Measurements from ENCODE around the gene CCDC92B. TPM values are rescaled to one million over a fixed set of nuclear protein-coding genes. Genes with fewer than 3 reads are reported as not detected.

The CCDC92B gene
- total and polyA plus RNA-seq, 2 of the 4 experiments (the other 2 are of a cell fraction), result not detected

- peak overlapping the region; percentile 29; the same call in 1 of the 2 replicates for H3K4ac ChIP-seq (ENCODE audit: low read depth, low read length)
- H3K27ac ChIP-seq (ENCODE audit: insufficient read depth, low read length), result no peak overlapping the region; the same call in 1 of the 2 replicates
- H3K79me1 ChIP-seq (ENCODE audit: low read depth in 1 of 2, low read length in 2 of 2), result peaks cover 3 to 66% of the 10 kb centered on the region in 2 experiments
- dilution Hi-C loops (cut with HindIII; ENCODE audit: low sequenced_read_pairs, unreplicated experiment), result no loop called here
- no peak overlapping the region for H2BK5ac ChIP-seq (ENCODE audit: low read depth, low read length, poor library complexity, severe bottlenecking)
- H4K8ac ChIP-seq (ENCODE audit: low read depth in 2 of 2, low read length in 2 of 2), result no peak overlapping the region
- no peak overlapping the region for H2BK20ac ChIP-seq (ENCODE audit: low read depth, low read length)
- ChIA-PET POLR2A (ENCODE audit: unreplicated experiment) (interaction anchor here (0.5 kb wide), 1 partner anchor 14 kb away, joined by 8 read pairs; no protein-coding TSS in a partner anchor), CTCF (interaction anchor here (0.8 kb wide), 1 partner anchor 14 kb away, joined by 3 read pairs; no protein-coding TSS in a partner anchor)
- no peaks in the 10 kb centered on the region for H3K9me3 ChIP-seq (ENCODE audit: control insufficient read depth, insufficient read depth, low read length)
- no peaks in the 10 kb centered on the region for H3K27me3 ChIP-seq (ENCODE audit: control insufficient read depth, insufficient read depth, low read length)
- DNase-seq, result no peak
- H3K9me1 ChIP-seq (ENCODE audit: insufficient read depth, low read length), result peaks cover 22% of the 10 kb centered on the region
- no peak overlapping the region for H4K5ac ChIP-seq (ENCODE audit: low read depth, low read length)
- H3K56ac ChIP-seq (ENCODE audit: extremely low read depth, insufficient read depth, low read length), result no peak overlapping the region
- H3K4me1 ChIP-seq (ENCODE audit: control insufficient read depth, insufficient read depth, low read length), result peaks cover 24% of the 10 kb centered on the region
- peak overlapping the region; percentile 83 for H3K23ac ChIP-seq (ENCODE audit: low read depth, low read length)
- H2AK9ac ChIP-seq (replicated peaks; ENCODE audit: low read depth, low read length, poor library complexity), result peak overlapping the region; percentile 96
- no peak overlapping the region for H3K18ac ChIP-seq (ENCODE audit: low read depth, low read length)
- H4K20me1 ChIP-seq (ENCODE audit: insufficient read depth, low read length), result peaks cover 57% of the 10 kb centered on the region
- H3K4me2 ChIP-seq (ENCODE audit: low read depth, low read length), result peak overlapping the region; percentile 84
- H3K9ac ChIP-seq (ENCODE audit: low read depth, low read length), result peak overlapping the region; percentile 25
- H2BK15ac ChIP-seq (ENCODE audit: low read depth, low read length), result no peak overlapping the region
- peak overlapping the region; percentile 66 for H3K4me3 ChIP-seq (ENCODE audit: insufficient read depth, low read depth, low read length)
- peak overlapping the region; percentile 9; the same call in 1 of the 2 replicates for H3K14ac ChIP-seq (replicated peaks; ENCODE audit: low read depth, low read length)
- peak overlapping the region; percentile 80 for H2AK5ac ChIP-seq (ENCODE audit: low read depth, low read length)
- BruUV-seq (replicated peaks), result no TSS peak
- no peak overlapping the region for H4K91ac ChIP-seq (ENCODE audit: insufficient read depth, low read depth, low read length)
- no peak for ATAC-seq (ENCODE audit: low read depth)
- no peak overlapping the region for H2BK120ac ChIP-seq (ENCODE audit: low read depth, low read length)
- intact Hi-C loops (cut with micrococcal nuclease), result no loop called here
- peak overlapping the region; percentile 80 for H2AFZ ChIP-seq (replicated peaks; ENCODE audit: low read length, poor library complexity)
- 57% methylated on average over 6 of the region's 16 CpGs; no CpG with 5 or more reads in 1 of the 2 experiments for WGBS, 2 experiments (ENCODE audit: extremely low coverage in 2 of 2, insufficient read length in 1 of 2)
- H3K36me3 ChIP-seq (ENCODE audit: control insufficient read depth, insufficient read depth, low read length), result no peaks in the 10 kb centered on the region
- in situ Hi-C loops (cut with MboI; ENCODE audit: low sequenced_read_pairs), result no loop called here
- TF ChIP-seq FOS (IDR thresholded peaks at IDR 0.05; ENCODE audit: low read depth, low read length) (no peak), CHD1 (IDR thresholded peaks at IDR 0.05; ENCODE audit: low read depth, low read length) (no peak), MXI1 (IDR thresholded peaks at IDR 0.05; ENCODE audit: borderline replicate concordance, low read depth, low read length) (no peak), NFE2L2 (IDR thresholded peaks at IDR 0.05; ENCODE audit: low read depth, low read length) (no peak), CTCF (conservative IDR thresholded peaks at IDR 0.05; ENCODE audit: low read depth, low read length) (no peak), BHLHE40 (IDR thresholded peaks at IDR 0.05; ENCODE audit: low read depth, low read length) (no peak), RFX5 (IDR thresholded peaks at IDR 0.05; ENCODE audit: low read depth, low read length) (no peak), RCOR1 (IDR thresholded peaks at IDR 0.05; ENCODE audit: insufficient replicate concordance, low read length) (no peak), MAFK (IDR thresholded peaks at IDR 0.05; ENCODE audit: low read depth, low read length) (no peak), POLR2A (IDR thresholded peaks at IDR 0.05; ENCODE audit: low read depth, low read length) (no peak), RAD21 (IDR thresholded peaks at IDR 0.05; ENCODE audit: low read length) (no peak), SMC3 (IDR thresholded peaks at IDR 0.05; ENCODE audit: low read depth, low read length) (no peak), CEBPB (IDR thresholded peaks at IDR 0.05; ENCODE audit: low read depth, low read length) (no peak), ELK1 (IDR thresholded peaks at IDR 0.05; ENCODE audit: borderline replicate concordance, low read depth, low read length) (no peak), USF2 (IDR thresholded peaks at IDR 0.05; ENCODE audit: low read depth, low read length) (no peak)
These were observed 39.2 kb downstream of the CCDC92B start for GRCh38 chr17:2710071-2710802.

Measured in IMR-90 (cell line).